ENCODE results near the gene TRAF7. TPM values are rescaled to one million over a fixed set of nuclear protein-coding genes. Genes with fewer than 3 reads are reported as not detected.
A peak's percentile ranks its signal among the peaks of the same experiment; 100 is the strongest.

TRAF7 gene
- total and polyA plus RNA-seq, 2 of the 13 experiments (the other 11 are each of a cell fraction or from before 2014, with no cell fraction given), result 47.9 to 65.6 TPM

DNA sequence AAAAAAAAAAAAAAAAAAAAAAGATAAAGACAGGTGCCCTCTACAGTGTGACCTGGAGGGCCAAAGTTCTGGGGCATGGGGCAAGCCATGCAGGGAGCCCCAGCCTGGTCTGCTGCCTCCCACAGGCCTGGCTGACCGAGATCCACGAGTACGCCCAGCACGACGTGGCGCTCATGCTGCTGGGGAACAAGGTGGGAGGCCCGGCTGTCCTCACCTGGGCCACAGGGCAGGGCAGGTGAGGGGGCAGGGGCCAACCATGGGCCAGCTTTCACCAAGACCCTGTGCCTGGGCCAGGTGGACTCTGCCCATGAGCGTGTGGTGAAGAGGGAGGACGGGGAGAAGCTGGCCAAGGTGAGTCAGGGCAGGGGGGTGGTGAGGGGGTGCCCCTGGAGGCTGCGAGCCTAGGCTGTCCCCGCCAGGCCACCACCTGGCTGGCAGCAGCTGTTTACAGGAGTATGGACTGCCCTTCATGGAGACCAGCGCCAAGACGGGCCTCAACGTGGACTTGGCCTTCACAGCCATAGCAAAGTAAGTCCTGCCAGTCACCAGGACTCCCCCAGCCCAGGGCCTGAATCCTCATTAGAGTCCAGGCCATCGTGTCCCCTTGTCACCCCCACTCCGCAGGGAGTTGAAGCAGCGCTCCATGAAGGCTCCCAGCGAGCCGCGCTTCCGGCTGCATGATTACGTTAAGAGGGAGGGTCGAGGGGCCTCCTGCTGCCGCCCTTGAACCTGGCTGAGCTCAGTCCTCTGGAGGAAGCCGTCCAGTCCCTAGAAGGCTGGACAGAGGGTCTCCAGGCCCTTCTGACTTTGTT, 2.7 kb upstream of the TRAF7 start (continued):
- TF ChIP-seq, protein P1, sequence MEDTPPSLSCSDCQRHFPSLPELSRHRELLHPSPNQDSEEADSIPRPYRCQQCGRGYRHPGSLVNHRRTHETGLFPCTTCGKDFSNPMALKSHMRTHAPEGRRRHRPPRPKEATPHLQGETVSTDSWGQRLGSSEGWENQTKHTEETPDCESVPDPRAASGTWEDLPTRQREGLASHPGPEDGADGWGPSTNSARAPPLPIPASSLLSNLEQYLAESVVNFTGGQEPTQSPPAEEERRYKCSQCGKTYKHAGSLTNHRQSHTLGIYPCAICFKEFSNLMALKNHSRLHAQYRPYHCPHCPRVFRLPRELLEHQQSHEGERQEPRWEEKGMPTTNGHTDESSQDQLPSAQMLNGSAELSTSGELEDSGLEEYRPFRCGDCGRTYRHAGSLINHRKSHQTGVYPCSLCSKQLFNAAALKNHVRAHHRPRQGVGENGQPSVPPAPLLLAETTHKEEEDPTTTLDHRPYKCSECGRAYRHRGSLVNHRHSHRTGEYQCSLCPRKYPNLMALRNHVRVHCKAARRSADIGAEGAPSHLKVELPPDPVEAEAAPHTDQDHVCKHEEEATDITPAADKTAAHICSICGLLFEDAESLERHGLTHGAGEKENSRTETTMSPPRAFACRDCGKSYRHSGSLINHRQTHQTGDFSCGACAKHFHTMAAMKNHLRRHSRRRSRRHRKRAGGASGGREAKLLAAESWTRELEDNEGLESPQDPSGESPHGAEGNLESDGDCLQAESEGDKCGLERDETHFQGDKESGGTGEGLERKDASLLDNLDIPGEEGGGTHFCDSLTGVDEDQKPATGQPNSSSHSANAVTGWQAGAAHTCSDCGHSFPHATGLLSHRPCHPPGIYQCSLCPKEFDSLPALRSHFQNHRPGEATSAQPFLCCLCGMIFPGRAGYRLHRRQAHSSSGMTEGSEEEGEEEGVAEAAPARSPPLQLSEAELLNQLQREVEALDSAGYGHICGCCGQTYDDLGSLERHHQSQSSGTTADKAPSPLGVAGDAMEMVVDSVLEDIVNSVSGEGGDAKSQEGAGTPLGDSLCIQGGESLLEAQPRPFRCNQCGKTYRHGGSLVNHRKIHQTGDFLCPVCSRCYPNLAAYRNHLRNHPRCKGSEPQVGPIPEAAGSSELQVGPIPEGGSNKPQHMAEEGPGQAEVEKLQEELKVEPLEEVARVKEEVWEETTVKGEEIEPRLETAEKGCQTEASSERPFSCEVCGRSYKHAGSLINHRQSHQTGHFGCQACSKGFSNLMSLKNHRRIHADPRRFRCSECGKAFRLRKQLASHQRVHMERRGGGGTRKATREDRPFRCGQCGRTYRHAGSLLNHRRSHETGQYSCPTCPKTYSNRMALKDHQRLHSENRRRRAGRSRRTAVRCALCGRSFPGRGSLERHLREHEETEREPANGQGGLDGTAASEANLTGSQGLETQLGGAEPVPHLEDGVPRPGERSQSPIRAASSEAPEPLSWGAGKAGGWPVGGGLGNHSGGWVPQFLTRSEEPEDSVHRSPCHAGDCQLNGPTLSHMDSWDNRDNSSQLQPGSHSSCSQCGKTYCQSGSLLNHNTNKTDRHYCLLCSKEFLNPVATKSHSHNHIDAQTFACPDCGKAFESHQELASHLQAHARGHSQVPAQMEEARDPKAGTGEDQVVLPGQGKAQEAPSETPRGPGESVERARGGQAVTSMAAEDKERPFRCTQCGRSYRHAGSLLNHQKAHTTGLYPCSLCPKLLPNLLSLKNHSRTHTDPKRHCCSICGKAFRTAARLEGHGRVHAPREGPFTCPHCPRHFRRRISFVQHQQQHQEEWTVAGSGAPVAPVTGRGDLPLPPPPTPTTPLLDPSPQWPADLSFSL (CRISPR knock-in tag; IDR thresholded peaks at IDR 0.05), result no peak
- TF ChIP-seq, protein P2, sequence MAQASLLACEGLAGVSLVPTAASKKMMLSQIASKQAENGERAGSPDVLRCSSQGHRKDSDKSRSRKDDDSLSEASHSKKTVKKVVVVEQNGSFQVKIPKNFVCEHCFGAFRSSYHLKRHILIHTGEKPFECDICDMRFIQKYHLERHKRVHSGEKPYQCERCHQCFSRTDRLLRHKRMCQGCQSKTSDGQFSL (CRISPR knock-in tag; IDR thresholded peaks at IDR 0.05), result peak; percentile 15; the same call in 1 of the 2 replicates
- no peak for TF ChIP-seq ONECUT2 (CRISPR knock-in tag; IDR thresholded peaks at IDR 0.05)
- peak; percentile 68 for TF ChIP-seq HNF4A (CRISPR knock-in tag; IDR thresholded peaks at IDR 0.05)
- no peak for TF ChIP-seq KAT2B (IDR thresholded peaks at IDR 0.05; ENCODE audit: borderline replicate concordance, low read depth, low read length)
- TF ChIP-seq, protein P3, sequence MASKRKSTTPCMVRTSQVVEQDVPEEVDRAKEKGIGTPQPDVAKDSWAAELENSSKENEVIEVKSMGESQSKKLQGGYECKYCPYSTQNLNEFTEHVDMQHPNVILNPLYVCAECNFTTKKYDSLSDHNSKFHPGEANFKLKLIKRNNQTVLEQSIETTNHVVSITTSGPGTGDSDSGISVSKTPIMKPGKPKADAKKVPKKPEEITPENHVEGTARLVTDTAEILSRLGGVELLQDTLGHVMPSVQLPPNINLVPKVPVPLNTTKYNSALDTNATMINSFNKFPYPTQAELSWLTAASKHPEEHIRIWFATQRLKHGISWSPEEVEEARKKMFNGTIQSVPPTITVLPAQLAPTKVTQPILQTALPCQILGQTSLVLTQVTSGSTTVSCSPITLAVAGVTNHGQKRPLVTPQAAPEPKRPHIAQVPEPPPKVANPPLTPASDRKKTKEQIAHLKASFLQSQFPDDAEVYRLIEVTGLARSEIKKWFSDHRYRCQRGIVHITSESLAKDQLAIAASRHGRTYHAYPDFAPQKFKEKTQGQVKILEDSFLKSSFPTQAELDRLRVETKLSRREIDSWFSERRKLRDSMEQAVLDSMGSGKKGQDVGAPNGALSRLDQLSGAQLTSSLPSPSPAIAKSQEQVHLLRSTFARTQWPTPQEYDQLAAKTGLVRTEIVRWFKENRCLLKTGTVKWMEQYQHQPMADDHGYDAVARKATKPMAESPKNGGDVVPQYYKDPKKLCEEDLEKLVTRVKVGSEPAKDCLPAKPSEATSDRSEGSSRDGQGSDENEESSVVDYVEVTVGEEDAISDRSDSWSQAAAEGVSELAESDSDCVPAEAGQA (IDR thresholded peaks at IDR 0.05; ENCODE audit: low read depth), result peak; percentile 18; the same call in 1 of the 2 replicates
- TF ChIP-seq, protein P3 (CRISPR knock-in tag; IDR thresholded peaks at IDR 0.05; ENCODE audit: borderline replicate concordance), result no peak
- 0 out of 2 replicates have a peak, but pooled peaks have one; percentile 31 for TF ChIP-seq ZMYM4 (CRISPR knock-in tag; IDR thresholded peaks at IDR 0.05)
- TF ChIP-seq KLF16 (CRISPR knock-in tag; IDR thresholded peaks at IDR 0.05), result 0 out of 4 replicates have a peak, but pooled peaks of 1 of the 2 experiments have one; percentile 38
- peak; percentile 44; the same call in 1 of the 2 replicates for TF ChIP-seq NR2F6 (IDR thresholded peaks at IDR 0.05)
- no peak; the same call in 1 of the 2 replicates for TF ChIP-seq NR2F6 (CRISPR knock-in tag; IDR thresholded peaks at IDR 0.05)
- peak; percentile 64 for TF ChIP-seq TAF15 (IDR thresholded peaks at IDR 0.05; ENCODE audit: low read depth, low read length, poor library complexity, severe bottlenecking)
- TF ChIP-seq SSRP1 (CRISPR knock-in tag; IDR thresholded peaks at IDR 0.05), result peak; percentile 70; the same call in 1 of the 2 replicates
- peak; percentile 80 for TF ChIP-seq AGO1 (IDR thresholded peaks at IDR 0.05; ENCODE audit: low read depth, low read length, poor library complexity, severe bottlenecking)
- TF ChIP-seq ZKSCAN8 (CRISPR knock-in tag; IDR thresholded peaks at IDR 0.05; ENCODE audit: borderline replicate concordance), result 0 out of 2 replicates have a peak, but pooled peaks have one; percentile 14
- no peak for TF ChIP-seq PPARG (CRISPR knock-in tag; conservative IDR thresholded peaks at IDR 0.05)
